ENCODE results near the gene LMBR1. TPM values are rescaled to one million over a fixed set of nuclear protein-coding genes. Genes with fewer than 3 reads are reported as not detected.
"Not testable (repeated sequence)": the region's sequence is repeated elsewhere in the genome, so short reads cannot be mapped to it uniquely, and the experiment has no call there.

LMBR1 gene
- total RNA-seq, 1 donor from 2014 or later: 69.2 TPM

GRCh38 chr7:156701787-156702186, 191.2 kb downstream of the LMBR1 start:
- not testable (repeated sequence) for DNase-seq (ENCODE audit: low spot score)

DNA sequence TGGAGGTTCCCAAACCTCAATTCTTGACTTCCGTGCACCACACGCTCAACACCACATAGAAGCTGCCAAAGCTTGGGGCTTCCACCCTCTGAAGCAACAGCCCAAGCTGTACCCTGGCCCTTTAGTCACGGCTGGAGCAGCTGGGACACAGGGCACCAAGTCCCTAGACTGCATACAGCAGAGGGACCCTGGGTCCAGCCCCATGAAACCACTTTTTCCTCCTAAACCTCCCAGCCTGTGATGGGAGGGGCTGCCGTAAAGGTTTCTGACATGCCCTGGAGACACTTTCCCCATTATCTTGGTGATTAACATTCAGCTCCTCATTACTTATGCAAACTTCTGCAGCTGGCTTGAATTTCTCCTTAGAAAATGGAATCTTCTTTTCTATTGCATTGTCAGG, 194.5 kb downstream of the LMBR1 start:
- DNase-seq (ENCODE audit: low spot score): not testable (repeated sequence)

- not testable (repeated sequence) for DNase-seq (ENCODE audit: low spot score)
Observed at GRCh38 chr7:156697283-156697682, 195.7 kb downstream of the LMBR1 start.

- DNase-seq (ENCODE audit: low spot score): no peak
Observed at GRCh38 chr7:156693627-156694026, 199.4 kb downstream of the LMBR1 start.

- DNase-seq (ENCODE audit: low spot score): no peak
Observed at GRCh38 chr7:156692849-156693248, 200.1 kb downstream of the LMBR1 start.

DNA sequence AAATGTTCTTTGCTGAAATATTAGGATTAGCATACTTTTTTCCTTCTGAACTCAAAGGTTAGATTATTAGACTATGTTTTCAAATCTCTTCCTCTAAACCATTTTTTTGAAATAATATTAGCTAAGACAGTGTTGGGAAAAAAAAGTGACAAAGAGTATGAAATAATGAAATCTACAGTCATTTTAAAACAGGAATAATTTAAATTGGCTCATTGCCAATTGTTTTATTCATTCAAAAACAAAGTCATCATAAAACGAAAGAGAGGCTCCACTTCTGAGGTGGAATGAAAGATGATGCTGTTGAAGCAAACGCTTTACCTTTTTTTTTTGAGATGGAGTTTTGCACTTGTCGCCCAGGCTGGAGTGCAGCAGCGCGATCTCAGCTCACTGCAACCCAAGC, 201.2 kb downstream of the LMBR1 start:
- DNase-seq (ENCODE audit: low spot score): no peak

DNA sequence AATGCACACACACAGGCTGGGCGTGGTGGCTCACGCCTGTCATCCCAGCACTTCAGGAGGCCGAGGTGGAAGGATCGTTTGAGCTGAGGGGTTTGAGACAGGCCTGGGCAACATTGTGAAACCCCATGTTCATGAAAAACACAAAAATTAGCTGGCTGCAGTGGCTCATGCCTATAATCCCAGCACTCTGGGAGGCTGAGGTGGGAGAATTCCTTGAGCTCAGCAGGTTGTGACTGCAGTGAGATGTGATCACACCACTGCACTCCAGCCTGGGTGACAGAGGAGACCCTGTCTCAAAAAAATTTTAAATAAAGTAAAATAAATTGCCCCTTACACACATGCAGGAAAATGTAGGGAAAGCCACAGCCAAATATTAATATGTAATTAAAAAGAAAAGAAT, 208.3 kb downstream of the LMBR1 start:
- no peak for DNase-seq (ENCODE audit: low spot score)

- DNase-seq (ENCODE audit: low spot score): no peak
Observed at GRCh38 chr7:156684251-156684650, 208.7 kb downstream of the LMBR1 start.

GRCh38 chr7:156682928-156683327, 210.1 kb downstream of the LMBR1 start:
- DNase-seq (ENCODE audit: low spot score): no peak

DNA sequence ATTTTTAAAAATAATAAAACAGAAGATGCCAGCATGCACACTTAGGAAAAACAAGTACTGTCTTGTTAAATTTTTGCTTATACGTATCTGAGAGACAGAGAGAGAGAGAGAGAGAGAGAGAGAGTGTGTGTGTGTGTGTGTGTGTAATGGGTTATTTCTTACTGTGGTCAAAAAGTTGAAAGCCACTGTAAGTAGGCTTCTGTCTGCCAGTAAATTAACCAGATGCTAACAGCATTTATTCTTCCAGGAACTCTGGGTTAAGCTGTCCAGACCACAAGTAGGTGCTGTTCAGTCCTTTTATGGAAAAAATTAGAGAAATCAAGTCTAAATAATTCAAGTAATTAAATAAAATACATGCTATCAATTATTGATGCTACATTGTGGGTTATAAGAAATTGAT, 212.7 kb downstream of the LMBR1 start:
- DNase-seq (ENCODE audit: low spot score): no peak

GRCh38 chr7:156677374-156678054, 215.5 kb downstream of the LMBR1 start:
- DNase-seq (ENCODE audit: low spot score): no peak

DNA sequence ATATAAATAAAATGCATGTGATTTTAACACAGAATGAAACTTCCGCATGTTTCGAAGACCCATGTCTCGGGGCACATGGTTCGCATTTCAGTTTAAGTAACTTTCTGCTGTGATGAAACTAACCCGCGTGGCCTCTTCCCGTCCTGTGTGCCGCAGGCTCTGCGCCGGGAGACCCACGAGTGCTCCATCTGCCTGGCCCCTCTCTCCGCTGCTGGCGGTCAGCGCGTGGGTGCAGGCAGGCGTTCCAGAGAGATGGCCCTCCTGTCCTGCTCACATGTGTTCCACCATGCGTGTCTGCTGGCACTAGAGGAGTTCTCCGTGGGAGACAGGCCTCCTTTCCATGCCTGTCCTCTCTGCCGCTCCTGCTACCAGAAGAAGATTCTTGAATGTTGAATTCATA, 216.7 kb downstream of the LMBR1 start:
- no peak for DNase-seq (ENCODE audit: low spot score)

GRCh38 chr7:156675721-156676120, 217.3 kb downstream of the LMBR1 start:
- DNase-seq (ENCODE audit: low spot score): no peak

DNA sequence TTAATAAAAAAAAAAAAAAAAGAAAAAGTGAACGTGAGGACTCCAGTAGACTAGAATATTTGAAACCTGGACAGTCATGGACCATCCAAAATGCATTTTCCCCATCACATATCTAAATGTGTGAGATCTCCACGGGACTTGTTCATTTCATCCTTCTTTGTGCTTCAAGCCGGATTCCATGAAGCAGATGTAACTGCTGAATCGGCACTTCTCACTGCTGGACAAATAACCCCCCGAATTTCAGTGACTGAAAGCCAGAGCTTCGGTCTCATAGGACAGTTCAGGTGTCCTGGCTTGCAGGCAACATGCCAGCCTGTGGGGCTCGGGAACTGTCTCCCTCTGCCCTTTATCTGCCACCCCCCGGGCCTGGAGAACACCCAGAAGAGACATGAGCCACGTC, 219.1 kb downstream of the LMBR1 start:
- DNase-seq (ENCODE audit: low spot score): no peak

GRCh38 chr7:156673454-156673853, 219.5 kb downstream of the LMBR1 start:
- DNase-seq (ENCODE audit: low spot score): no peak

DNA sequence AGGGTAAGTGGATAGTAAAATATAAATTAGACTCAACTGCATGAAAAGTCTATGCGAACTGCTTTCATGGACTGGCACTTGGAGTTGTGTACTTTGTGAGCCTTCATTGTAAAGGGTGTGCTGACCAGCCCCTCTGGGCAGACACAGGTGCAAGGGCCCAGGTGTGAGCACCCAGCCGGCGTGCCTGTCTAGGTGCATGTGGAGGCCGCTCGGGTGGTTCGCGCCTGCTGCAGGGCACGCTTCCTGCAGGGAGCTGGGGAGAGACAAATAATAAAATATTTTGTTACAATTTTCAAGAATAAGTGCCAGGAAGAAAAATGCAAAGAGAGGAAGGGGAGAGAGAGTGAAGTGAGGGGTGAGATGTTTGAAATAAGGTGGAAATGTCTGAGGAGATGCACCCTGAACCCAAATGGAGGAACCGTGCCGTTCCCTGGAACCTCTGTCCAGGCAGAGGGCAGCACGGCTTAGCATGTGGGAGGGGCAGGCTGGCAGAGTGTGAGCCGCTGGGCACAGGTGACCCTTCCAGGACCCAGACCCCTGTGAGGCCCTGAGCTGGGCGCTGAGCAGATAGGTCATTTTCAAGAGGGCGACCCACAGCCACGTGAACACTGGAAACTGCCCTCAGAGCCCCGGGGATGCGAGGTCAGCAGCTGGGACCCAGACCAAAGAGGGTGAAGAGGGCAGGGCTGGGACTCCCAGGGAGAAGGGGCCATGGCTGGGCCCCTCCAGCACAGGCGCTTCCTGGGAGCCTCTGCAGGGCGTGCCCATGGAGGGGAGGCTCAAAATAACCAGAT, 223.8 kb downstream of the LMBR1 start:
- no peak for DNase-seq (ENCODE audit: low spot score)

- no peak for DNase-seq (ENCODE audit: low spot score)
Observed at GRCh38 chr7:156668130-156668741, 224.7 kb downstream of the LMBR1 start.

DNA sequence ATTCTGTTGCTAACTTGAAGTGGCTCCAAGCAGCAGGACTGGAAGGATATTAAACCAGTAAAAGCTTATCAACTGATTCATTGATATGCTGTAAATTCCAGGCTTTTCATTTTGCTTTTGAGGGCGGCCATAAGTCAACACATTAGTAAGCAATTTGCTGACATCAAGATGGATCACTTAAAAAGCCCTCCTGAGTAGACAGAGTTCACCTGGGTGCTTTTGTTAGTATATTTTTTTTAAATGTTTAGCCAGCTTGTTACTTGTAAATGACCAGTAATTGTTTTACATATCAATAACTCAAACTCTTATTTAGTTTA, 225.9 kb downstream of the LMBR1 start:
- DNase-seq (ENCODE audit: low spot score): no peak

DNA sequence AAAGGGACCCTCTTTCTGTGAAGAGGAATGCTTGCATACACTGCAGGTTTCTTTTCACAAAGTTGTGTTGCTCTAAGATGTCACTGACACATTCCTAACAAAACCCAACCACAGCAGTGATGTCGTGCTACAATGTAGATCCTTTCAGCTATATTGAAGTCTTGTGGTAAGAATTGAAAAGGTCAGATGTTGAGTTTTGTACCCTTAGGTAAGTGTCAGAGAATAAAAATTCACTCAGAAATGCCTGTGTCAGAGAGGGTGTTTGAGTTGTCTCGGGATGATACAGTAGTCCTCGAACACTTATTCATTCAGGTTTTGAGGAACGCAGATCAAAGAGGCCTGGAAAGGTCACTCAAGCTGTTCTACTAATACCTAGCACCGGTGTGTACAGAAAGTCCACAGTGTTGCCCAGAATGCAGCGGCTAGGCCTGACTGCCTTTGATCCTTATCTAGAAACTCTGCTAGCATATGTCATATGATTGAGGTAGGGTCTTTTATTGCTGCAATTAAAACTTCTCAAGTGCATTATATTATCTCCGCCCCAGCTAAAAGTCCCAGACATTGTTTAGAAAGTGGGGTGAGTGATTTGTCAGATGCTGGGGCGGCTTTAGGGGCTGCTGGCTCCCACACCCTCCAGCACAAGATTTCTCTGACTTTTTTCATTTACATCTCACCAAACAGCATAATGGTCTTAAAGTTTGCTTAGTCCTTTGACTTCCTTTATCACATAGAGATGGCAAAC, 226.4 kb downstream of the LMBR1 start:
- DNase-seq (ENCODE audit: low spot score): no peak

- DNase-seq (ENCODE audit: low spot score): no peak
Observed at GRCh38 chr7:156665101-156665500, 227.9 kb downstream of the LMBR1 start.

DNA sequence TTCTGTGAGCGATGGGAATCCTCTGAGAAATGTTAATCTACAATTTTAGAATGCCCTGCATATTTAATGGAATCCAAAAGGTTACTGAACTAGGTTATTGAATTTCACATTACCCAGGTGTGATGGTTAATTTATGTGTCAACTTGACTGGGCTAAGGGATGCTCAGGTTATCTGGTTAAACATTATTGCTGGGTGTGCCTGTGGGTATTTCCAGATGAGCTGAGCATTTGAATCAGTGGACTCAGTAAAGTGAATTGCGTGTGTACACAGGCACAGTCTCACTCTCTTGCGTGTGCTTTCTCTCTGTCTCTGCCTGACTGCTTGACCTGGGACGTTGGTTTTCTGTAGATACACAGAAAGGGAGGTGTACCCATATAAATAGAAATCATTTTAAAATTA, 230.7 kb downstream of the LMBR1 start:
- DNase-seq (ENCODE audit: low spot score): no peak

- DNase-seq (ENCODE audit: low spot score): no peak
Observed at GRCh38 chr7:156661637-156662036, 231.3 kb downstream of the LMBR1 start.

Data from mesenteric fat pad (tissue), 1 donor.